ENCODE data around the gene ABLIM1. TPM values are rescaled to one million over a fixed set of nuclear protein-coding genes. Genes with fewer than 3 reads are reported as not detected.

The ABLIM1 gene
- total RNA-seq, 6 experiments from 2014 or later, result 38.8 to 76.5 (median 50.6) TPM

DNA sequence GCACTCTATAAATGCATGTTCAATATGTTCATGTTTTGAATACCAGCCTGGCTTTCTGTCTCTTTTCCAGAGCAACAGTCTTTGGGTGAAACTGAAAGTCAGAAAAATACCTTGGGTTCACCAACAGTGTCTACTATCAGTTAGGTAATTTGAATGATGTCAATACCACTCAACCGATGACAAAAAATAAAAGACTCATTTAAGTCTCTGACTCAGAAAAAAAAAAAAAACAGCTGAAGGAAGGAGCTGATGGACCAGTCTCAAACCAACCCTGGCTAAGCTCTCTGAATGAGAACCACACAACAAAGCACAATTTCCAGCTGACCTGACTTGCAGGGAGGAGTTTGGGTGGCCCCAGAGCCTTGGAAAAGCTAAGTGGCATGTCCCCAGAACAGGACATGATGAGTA is 42.5 kb downstream of the ABLIM1 start:
- 6% methylated on average over 1 of the region's 1 CpG for WGBS (ENCODE audit: insufficient coverage, low coverage, low lambda C conversion rate, missing lambda C conversion rate)
- intact Hi-C loops (cut with DNase I), result no loop called here
- Histone ChIP-seq H3K4me3 (no peak overlapping the region), H3K27me3 (no peaks in the 10 kb centered on the region), H3K27ac (peak overlapping the region in 2 of 3 donors; percentile 91 to 94), H3K36me3 (no peaks in the 10 kb centered on the region), H3K4me1 (peaks cover 0 to 34% (median 15%) of the 10 kb centered on the region in 4 donors), H3K9me3 (no peaks in the 10 kb centered on the region)
- DNase-seq, result no peak
- TF ChIP-seq, protein P1, sequence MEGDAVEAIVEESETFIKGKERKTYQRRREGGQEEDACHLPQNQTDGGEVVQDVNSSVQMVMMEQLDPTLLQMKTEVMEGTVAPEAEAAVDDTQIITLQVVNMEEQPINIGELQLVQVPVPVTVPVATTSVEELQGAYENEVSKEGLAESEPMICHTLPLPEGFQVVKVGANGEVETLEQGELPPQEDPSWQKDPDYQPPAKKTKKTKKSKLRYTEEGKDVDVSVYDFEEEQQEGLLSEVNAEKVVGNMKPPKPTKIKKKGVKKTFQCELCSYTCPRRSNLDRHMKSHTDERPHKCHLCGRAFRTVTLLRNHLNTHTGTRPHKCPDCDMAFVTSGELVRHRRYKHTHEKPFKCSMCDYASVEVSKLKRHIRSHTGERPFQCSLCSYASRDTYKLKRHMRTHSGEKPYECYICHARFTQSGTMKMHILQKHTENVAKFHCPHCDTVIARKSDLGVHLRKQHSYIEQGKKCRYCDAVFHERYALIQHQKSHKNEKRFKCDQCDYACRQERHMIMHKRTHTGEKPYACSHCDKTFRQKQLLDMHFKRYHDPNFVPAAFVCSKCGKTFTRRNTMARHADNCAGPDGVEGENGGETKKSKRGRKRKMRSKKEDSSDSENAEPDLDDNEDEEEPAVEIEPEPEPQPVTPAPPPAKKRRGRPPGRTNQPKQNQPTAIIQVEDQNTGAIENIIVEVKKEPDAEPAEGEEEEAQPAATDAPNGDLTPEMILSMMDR (IDR thresholded peaks at IDR 0.05), result no peak
- no peak for TF ChIP-seq POLR2A (IDR thresholded peaks at IDR 0.05)
- peak in 2 of 4 donors; percentile 17 to 39 for ATAC-seq

DNA sequence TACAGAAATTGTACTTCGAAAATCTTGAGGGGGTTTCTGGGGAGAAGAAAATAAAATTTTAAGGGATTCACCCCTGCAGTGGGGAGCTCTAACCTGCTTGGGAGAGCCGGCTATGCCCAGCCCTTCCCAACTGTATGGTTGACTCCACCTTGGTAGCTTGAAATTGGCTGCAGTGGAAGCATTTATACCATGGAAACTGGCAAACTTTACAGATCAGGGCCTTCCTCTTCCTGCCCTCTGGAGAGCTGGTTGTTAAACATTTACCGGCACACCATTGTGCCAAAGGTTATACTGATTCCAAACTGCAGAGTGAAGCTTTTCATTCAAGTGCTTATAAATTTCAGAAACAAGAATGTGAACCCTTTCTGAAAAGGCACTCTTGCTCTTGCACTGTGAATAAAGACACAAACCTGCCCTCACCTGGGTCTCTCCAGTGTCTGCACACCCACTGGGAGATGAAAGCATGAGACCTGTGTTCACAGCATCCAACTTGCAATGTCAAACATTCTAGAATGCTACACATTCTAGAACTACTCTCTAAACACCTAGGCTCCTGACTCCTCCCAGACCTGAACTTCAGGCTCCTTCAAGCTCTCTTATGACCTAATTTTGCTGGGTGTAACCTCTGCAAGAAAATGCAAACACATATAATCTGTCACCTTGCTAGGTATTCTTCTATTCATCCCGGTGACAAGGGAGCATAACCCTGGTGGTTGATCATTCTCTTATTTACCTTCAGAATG is 44.7 kb downstream of the ABLIM1 start:
- 41% methylated on average over 4 of the region's 4 CpGs for WGBS (ENCODE audit: insufficient coverage, low coverage, low lambda C conversion rate, missing lambda C conversion rate)
- H3K36me3 ChIP-seq, result no peaks in the 10 kb centered on the region
- H3K27ac ChIP-seq, result peak overlapping the region; percentile 68 to 94 (median 91)
- ATAC-seq (peak; percentile 74 to 93 (median 90)), DNase-seq (peak in 1 of 3 donors; percentile 81)
- peaks cover 0 to 53% (median 22%) of the 10 kb centered on the region in 4 donors for H3K4me1 ChIP-seq
- no peak overlapping the region for H3K4me3 ChIP-seq
- TF ChIP-seq, protein P1 (IDR thresholded peaks at IDR 0.05), result no peak
- peak; percentile 62 for TF ChIP-seq POLR2A (IDR thresholded peaks at IDR 0.05)
- H3K27me3 ChIP-seq, result no peaks in the 10 kb centered on the region
- no peaks in the 10 kb centered on the region for H3K9me3 ChIP-seq
- intact Hi-C loops (cut with DNase I), result no loop called here

DNA sequence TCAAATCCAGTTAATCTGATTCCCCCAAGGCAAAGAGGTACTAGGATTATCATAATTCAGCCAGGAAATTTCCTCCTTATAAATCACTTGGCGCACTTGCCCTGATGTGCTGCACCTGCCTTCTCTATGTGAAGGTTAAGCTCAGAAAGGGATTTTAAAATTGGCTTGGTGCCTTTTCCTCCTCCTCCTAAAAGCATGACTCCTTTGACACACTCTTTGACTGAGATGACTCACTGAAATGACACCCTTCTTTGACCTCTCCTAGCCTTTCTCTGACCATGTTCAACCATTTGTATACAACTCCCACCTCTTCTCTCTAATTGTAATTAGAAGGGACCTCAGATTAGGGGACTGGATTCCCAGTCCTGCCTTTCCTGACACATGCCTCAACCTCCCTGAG is 46.5 kb downstream of the ABLIM1 start:
- Histone ChIP-seq H3K27me3 (no peaks in the 10 kb centered on the region), H3K27ac (peak overlapping the region; percentile 16 to 94 (median 91)), H3K36me3 (no peaks in the 10 kb centered on the region), H3K4me1 (peaks cover 0 to 62% (median 27%) of the 10 kb centered on the region in 4 donors), H3K4me3 (no peak overlapping the region), H3K9me3 (no peaks in the 10 kb centered on the region)
- ATAC-seq (peak in 1 of 4 donors; percentile 53), DNase-seq (no peak)
- TF ChIP-seq POLR2A (IDR thresholded peaks at IDR 0.05), result no peak
- TF ChIP-seq, protein P1 (IDR thresholded peaks at IDR 0.05), result no peak
- 88% methylated on average over 1 of the region's 1 CpG for WGBS (ENCODE audit: insufficient coverage, low coverage, low lambda C conversion rate, missing lambda C conversion rate)
- intact Hi-C loops (cut with DNase I), result no loop called here

DNA sequence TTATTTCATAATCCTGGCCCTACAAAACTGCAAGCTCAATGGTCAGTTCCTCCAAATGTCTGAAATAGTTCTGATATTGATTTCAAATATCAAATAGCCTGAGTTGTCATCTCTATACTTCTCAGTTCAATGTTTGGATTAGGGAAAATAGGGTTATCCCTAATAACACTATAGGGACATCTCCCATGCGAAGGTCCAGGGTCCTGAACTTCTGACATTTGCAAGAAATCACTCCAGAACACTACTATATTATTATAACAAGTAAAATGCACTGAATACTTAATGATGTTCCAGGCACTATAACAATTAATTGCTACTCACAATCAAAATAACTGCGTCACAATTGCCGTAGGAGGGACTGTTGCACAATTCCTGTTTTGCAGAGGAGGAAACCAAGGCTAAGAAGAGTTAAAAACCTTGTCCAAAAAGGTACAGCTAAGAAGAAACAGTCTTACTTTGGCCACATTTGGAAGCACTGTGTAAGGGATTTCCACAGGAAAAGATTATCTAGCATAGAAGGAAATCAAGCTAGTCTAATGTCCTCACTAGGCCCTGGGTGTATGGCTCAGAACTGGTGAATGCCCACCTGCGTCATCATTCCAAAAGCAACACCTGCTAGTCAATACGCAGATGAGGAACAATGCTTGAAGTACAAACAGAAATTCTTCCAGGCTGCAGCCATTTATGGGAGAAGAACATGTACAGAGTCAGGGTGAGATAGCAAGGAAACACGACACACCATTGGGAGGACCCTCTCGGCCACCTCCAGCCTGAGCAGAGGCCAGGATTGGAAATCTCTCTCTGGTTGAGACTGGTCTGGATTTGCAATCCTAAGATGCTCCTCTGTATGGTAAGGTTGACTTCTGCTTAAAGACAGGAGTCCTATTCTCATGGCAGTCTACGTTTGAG is 48.3 kb downstream of the ABLIM1 start:
- TF ChIP-seq POLR2A (IDR thresholded peaks at IDR 0.05), result no peak
- TF ChIP-seq, protein P1 (IDR thresholded peaks at IDR 0.05), result no peak
- DNase-seq (no peak), ATAC-seq (no peak)
- 64% methylated on average over 8 of the region's 8 CpGs for WGBS (ENCODE audit: insufficient coverage, low coverage, low lambda C conversion rate, missing lambda C conversion rate)
- Histone ChIP-seq H3K4me1 (peaks cover 0 to 74% (median 38%) of the 10 kb centered on the region in 4 donors), H3K4me3 (no peak overlapping the region), H3K27me3 (no peaks in the 10 kb centered on the region), H3K27ac (peak overlapping the region in 2 of 3 donors; percentile 96), H3K36me3 (no peaks in the 10 kb centered on the region), H3K9me3 (no peaks in the 10 kb centered on the region)
- intact Hi-C loops (cut with DNase I), result no loop called here
